Measurements from ENCODE around the gene ZFP57.

ZFP57 gene

DNA sequence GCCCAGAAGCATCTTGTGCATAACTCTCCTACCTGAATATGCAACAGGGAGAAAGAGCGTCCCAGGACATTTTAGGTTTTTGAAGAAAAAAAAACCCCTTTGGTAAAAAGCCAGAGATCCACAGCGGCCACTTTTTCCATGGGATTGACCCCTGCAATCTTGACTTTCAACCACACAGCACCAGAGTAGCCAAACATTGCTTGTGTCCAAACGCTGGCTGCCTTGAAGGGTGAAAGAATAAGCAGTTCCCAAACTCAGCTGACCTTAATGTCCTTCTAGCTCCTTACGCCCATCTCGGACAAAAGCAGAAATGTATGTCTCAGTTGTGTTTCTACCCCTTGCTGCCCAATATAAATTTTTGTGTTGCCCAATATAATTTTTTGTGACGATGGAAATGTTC, 25.3 kb downstream of the ZFP57 start:
- no peak for DNase-seq (ENCODE audit: low read depth)

DNA sequence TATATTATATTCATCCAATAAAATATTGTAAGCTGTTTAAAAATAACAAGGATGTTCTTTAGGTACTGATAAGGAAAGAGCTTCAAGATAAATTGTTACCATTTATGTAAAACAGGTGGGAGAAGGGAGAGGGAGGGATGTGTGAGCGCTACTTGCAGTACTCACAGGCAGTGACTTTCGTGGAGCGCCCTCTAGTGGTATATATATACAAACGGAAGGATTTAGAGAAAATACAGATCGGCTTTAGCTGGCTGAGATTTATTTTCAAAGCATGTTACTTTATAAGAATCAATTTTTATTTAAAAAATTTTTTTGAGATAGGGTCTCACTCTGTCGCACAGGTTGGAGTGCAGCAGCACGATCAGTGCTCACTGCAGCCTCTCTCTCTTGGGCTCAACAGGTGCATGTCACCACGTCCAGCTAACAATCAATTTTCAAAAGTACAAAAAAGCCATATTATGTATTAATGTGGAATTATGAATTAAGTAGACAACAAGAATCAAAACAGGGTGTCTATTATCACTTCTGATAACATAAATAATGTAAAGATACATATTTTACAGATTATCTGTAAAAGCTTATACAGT, 27.4 kb downstream of the ZFP57 start:
- DNase-seq (ENCODE audit: low read depth), result no peak

DNA sequence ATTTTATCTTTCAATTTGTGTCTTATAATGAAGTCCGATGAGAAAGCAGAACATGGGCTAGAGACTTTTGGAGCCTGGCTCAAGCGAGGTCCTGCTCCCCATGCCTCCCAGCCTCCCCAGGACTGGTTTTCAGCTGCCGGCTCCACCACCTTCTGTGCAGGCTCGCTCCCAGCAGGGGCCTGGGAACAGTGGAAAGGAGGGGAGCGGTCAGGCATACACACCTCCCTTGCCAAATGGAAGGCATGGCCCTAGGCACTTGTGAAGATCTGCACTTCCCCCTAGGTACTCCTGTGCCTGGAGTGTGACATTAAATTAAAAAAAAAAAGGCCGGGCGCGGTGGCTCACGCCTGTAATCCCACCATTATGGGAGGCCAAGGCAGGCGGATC, 28.8 kb downstream of the ZFP57 start:
- no peak for DNase-seq (ENCODE audit: low read depth)

DNA sequence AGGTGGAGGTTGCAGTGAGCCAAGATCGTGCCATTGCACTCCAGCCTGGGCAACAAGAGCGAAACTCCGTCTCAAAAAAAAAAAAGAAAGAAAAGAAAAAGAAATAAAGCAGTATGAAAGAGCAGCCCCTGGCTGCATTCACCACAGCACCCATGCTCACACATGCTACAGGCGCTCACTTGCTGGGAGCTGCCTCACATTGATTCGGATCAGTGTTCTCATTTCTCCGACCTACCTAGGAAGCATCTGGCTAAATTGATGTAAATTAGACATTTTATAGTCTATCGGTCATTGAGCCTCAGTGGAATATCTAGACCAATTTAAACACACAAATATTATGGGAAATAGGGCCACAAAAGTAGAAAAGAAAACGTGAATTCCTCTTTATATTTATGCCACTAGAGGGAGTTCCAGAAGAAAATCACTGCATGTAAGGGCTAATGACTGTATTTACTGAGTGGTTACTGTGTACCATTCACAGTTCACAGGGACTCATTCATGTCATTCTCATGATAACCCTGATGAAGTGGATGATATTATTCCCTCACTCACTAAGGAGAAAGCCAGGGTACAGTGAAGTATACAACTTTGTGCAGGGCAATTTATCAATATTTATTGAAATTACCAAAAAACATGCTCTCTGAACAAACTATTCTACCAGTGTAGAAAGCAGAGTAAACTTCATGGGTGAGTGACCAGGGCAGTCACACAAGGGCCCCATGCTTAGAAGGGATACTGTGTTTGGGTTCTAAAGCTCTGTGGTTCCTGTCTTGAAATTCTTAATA, 29.3 kb downstream of the ZFP57 start:
- DNase-seq (ENCODE audit: low read depth), result no peak

DNA sequence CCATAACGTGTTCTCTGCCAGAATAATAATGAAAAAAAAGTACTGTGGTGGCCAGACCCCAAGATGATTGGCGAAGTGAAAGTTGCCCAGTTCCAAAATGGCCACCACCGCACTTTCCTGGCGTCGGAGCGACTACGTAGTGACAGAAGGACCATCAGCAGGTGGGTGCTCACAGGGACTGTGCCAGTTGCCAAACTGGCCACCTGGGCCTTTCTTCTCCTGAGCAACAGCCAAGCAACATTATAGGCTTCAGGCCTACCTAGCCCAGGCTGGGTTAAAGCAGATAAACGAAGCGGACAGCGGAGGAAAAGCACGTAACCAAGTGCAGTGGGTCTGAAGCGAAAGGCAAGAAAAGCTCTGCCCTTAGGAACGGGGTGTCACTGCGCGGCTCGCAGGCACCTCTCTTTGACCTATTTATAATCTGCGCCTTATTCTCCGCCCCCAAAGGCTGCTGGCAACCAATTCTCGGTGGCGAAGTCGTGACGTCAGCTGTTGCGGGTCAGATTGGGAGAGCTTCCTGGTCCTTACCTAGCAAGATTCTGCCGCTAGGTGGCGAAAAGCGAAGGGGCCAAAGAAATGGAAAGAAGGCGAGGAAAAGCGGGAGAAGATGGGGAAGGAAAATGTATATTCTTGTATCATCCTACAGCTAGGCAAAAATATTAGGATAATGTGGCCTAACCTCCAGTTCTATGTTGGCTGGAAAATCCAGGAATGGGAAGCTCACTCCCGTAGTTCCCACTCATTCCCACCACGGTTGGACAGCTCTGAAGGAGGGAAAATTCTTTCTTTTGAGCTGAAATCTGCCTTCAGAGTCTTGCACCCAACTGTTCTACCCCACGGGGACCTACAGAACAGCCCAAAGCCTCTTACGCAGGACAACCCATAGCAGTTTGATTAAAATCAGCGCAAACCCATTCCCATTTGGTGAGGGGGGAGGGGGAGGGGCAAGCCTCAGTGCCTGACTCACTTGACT, 31.0 kb downstream of the ZFP57 start:
- peak; percentile 97 for DNase-seq (ENCODE audit: low read depth)

DNA sequence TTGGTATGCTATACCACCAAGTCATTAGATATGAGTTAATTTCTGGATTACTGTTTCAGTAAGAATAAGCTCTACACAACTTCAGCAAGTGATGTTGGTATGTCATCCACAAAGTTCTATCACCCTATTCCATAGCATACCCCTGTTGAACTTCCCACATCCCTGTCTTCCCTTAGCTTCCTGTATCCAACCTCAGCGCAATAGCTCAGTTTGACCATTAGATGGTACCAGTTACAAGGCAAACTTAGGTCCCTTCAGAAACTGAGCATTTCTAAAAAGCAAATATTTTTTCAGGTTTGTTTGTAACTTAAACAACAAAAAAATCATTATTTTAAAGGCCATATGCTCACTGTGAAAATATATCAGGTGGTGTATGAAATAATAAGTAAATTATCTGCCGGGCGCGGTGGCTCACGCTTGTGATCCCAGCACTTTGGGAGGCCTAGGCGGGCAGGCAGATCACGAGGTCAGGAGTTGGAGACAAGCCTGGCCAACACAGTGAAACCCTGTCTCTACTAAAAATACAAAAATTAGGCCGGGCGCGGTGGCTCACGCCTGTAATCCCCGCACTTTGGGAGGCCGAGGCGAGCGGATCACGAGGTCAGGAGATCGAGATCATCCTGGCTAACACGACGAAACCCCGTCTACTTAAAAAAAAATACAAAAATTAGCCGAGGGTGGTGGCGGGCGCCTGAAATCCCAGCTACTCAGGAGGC, 32.9 kb downstream of the ZFP57 start:
- no peak for DNase-seq (ENCODE audit: low read depth)

DNA sequence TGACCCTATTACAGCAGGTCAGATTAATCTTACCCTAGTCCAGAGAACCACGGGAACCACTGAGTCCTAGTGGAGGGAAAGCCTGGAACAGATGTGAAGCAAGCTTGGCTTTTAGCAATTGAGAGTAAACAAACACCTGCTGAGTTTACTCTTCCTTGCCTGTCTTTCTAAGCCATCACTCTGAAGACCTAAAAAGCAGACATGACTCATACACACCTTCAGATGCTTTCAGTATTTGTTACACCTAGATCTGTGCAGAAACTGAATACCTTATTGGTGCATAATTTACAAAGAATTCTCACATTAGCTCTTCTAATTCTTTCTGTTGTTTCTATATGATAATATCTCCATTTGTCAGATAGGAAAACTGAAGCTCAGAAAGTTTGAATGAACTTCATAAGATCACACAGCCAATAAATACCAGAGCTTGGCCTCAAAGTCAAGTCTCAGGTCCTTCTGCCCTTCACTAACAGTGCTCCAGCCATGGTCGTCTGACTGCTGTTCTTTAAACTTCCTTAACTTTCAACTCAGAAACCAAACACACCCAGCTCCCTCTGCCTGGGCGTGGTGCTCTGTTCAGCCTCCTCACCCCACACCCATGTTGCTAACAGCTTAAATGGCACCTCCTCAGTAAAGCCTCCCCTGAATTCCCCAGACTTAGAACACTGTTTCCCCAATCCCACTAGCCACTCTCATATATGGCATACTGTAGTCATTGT, 39.4 kb downstream of the ZFP57 start:
- no peak for DNase-seq (ENCODE audit: low read depth)

DNA sequence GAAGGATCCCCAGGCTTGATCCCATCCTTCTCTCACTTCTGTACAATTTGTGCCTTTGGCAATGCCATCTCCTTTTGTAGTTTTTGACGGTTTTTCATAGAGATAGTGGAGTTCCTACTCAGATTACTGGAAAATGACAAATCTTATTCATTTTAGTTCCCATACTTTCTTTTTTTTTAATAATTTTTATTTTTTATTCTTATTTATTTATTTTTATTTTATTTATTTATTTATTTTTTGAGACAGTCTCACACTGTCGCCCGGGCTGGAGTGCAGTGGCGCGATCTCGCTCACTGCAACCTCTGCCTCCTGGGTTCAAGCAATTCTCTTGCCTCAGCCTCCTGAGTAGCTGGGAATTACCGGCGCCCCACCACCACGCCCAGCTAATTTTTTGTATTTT, 43.7 kb downstream of the ZFP57 start:
- DNase-seq (ENCODE audit: low read depth), result no peak

DNA sequence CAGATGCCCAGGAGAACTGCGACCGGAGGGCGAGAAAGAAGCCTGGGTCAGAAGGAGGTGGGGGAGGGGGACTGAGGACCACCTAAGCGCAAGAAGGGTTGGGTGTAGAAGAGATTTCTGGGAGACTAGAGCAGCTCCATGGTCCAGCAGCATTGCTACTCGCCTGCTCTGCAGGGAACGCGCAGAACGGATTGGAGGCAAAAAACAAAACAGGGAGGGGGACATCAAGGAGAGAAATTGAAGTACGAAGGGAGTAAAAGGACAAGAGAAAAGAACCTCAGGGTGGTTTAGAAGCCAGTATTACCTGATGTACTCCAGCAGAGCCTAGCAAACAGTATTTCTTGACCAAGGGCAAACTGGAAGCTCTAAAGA, 47.4 kb downstream of the ZFP57 start:
- DNase-seq (ENCODE audit: low read depth), result no peak

DNA sequence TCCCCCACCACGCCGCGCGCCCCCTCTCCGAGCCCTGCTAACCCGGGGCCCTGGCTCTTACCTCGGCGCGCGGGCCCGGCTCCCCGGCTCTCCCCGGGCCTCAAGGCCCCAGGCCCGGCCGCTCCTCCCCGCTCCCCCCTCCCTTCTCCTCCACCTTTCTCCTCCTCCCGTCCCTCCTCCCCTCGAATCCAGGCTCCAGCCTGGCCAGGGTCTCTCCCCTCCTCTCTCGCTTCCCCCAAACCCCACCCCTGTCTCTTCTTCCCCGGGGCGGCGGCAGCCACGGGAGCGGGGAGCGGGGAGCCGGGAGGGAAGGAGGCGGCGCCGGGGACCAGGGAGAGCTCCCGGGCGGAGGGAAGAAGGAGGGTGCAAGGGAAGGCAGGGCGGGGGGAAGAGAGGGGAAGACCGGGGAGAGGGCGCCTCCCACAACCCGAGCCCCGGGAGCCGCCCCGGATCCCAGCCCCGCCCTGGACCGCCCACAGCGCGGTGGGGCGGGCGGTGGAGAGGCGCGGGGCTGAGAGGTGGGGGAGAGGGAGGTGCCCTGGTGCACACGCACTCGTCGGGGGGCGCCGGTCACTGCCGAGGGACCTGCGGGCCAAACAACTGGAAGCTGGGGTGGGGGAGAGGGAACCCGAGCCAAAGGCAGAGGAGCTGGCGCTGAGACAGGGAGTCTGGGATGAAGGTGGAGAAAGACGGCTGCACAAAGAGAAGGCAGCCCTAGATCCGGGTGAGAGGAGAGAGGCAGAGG, 48.0 kb downstream of the ZFP57 start, which contains the start of gene GABBR1:
TSS of gene GABBR1 (minus strand) at position 395 of the 745 bp plus-strand sequence. CDS start 798 bp downstream, outside the sequence.
- no peak for DNase-seq (ENCODE audit: low read depth)

DNA sequence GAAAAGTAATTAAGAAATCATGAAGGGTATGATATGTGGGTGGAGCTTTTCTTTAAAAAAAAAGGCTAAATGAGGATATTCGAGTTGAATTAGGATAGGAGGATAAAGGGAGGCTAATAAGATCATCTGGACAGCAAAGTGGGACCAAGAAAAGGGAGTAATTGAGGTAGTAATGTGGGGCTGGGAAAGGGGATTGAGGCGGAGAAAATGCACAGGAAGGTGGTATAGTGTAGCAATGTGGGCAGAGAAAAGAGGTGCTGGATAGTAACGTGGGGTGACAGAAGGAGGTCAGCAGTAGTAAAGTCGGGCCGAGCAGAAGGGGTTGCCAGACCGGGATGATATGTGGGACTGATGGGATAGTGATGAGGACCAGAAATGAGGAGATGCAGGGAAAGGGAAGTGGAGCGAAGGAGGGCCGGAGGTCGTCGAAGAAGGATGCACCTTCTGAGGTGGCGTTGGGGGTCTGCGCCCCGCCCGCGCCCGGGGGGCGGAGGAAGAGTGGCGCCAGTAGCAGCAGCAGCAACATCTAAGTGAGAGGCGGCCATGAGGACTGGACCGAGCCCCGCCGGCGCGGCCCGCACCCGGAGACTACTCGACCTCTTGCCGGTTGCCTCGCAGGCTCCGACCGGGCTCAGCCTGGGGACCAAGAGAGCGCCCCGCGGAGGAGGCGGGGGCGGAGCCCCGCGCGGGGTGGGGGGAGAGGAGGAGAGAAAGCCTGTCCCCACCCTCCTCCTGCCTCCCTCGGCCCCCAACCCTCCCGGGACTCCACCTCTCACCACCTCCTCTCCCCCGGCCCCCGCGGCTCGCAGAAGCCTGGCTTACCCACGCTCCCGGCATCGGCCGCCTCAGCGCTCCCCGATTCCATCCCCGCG, 48.9 kb downstream of the ZFP57 start:
- DNase-seq (ENCODE audit: low read depth), result no peak

DNA sequence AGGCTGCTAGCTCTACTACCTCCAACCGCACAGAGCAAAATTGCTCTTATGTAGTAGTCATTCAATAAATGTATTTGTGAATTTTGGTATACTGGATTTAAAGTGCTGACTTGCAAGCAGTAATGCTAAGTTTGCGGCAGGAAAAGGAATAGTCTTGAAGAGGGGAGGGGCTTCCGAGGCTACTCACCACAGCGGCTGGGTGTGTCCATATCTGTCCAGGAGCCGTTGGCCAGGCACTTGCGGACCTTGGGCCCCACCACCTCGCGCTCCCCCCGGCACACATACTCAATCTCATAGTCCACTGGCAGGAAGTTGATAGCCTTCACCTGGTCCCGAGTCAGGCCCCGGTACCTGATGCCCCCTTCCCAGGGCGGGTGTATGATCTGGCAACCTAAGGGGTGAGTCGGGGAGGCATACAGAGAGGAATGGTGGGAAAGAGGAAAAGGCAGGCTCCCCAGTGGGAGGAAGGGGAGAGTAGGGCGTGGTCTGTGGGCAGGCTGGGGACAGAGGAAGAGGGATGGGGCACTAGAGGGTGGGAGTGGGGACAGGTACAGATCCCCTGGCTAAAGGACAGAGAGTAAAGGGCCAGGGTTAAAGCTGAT, 49.6 kb downstream of the ZFP57 start:
- no peak for DNase-seq (ENCODE audit: low read depth)

DNA sequence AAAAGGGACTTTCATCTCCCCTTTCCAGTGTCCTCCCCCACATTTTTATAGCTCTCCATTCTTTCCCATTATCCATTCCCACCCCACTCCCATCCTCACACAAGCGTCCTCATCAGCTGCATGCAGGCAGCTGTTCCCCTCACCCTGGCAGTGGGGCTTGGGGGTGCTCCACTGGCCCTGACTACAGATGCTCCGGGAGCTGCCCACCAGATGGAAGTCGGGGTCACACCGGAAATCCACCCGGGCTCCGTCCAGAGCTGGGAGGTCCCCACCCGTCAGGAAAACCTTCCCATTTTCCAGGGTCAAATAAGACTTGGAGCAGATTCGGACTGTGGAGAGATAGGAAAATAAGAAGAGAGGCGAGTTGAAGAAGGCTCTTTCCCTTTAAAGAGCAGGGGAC, 50.6 kb downstream of the ZFP57 start:
- no peak for DNase-seq (ENCODE audit: low read depth)

DNA sequence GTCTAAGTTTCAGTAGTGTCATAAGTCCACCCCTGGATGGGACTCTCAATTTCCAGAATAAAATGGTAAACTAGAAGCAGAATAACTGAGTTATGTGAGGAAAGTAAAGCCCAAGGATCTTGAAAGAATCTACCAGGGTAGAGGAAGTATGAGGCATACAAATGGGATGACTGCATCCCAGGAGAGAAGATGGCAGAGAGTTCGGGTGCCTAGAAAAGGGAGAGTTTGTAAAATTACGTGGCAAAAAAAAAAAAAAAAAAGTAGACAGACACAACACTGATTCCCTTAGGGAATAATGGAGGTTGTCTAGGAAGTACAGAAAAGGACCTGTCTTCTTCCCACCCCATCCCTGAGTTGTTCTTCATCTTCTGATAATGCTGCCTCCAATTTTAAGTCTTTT, 51.4 kb downstream of the ZFP57 start:
- DNase-seq (ENCODE audit: low read depth), result no peak

DNA sequence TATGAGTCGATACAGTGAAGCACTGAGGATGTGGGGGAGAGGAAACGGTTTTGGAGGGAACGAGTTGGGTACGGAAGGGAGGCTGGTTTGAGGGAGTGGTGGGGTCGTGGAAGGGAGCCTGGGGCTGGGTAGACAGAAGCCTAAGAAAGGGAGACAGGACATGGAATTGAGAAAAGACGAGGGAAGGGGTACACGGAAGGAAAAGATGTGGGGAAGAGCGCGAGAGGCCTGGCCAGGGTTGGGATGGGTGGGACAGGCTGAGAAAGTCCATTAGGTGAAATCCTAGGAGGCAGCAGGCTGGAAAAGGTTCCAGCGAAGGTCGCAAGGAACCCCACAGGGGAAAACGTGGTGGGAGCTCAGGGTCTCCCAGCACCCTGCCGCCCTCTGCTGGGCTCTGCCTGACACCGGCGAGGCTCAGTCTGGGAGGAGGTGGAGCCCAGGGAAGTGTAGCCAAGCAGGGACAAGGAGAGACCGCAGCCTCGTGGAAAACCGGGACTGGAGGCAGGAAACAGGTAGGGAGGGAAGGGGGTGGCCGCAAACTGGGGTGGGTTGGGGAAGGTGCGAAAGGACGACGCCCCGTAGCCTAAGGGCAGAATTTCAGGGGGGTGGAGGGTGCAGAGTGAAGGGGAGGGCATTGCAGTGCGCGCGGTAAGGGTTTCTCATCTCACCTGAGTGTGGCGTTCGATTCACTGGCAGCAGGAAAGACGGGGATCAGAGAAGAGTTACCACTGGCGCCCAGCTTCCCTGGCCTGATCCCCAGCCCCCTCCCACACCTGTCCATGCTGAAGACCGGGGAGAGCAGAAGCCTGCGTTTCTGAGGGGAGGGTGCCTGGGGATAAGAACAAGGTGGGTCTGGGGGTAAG, 52.3 kb downstream of the ZFP57 start:
- DNase-seq (ENCODE audit: low read depth), result no peak

DNA sequence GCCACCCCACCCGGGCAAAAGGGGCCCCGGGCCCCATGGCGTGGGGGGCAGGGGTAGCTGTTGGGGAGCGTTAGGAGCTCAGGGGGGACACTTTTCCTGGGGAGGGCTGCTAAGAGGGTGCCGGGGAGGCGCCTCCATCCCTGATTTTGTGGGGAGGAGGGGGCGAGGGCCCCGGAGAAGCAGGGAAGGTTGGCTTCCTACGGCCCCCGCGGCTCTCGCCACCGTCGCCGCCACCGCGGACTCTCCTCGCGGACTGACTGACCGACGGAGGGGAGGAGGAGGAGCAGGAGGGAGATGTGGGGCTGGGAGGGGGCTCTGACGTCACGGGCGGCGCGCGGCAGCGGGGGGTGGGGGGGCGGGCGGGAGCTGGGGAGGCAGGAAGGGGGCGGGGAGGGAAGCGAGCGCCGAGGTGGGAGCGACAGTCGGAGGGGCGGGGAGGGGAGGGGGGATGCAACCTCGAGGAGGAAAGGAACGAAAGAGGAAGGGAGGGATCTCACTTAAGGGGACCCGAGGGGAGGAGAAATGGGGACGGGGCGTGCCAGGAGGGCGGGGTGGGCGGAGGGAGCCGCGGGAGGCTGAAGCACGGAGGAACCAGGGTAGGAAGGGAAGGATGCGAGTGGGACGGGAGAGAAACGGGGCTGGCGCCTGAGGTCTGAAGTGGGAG, 53.1 kb downstream of the ZFP57 start:
- no peak for DNase-seq (ENCODE audit: low read depth)

DNA sequence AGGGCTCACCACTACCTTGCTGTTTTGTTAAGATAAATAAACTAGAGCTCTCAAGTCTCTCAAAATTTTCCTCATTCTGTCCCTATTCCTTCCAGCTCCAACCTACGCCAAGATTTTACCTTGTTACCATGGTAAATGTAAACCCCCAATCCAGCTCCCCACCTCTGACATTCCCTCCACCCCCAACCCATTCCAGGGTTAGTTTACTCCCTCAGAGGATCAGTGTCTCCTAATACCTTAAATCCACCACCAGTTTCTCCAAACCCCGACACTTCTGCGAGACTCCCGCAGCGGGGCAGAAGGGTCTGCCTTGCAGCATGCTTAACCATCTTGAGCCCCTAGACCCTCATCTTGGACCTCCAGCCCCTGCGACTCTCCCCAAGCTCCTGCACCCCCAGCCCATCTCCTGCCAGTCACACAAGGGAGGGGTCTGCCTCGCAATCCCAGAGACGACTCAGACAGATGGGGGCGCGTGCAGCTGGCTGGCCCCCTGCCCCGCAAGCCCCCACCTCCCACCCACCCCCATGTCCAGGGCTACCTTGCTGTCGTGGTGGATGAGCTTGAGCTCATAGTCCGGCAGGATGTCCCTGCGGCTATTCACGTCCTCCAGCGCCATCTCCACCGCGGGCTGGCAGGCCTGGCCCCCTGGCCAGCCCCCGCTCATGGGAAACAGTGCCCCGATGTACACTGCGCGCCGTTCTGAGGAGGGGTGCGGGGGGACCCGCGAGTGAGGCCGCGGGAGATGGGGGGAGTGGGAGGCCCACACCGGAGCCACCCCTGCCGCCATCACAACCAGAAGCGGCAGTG, 53.8 kb downstream of the ZFP57 start:
- no peak for DNase-seq (ENCODE audit: low read depth)

Data from HS-27A (cell line).